HepG2 (cell line): Measurements from ENCODE around the gene PRM3. TPM values are rescaled to one million over a fixed set of nuclear protein-coding genes. Genes with fewer than 3 reads are reported as not detected.

Experiments
- HNRNPH1 ChIP-seq: fragments of 200-400 bp; formaldehyde crosslinking; optimal IDR thresholded peaks from 2 replicates; pipeline ENCODE3; 2017; ENCODE audit warnings: mild to moderate bottlenecking, low read depth, low read length
- JUN ChIP-seq: sonication (generic); formaldehyde crosslinking; IDR thresholded peaks from 2 replicates; pipeline ENCODE4 v1.4.0; 2020; ENCODE audit warnings: mild to moderate bottlenecking, missing genetic modification reagents
- KDM4B ChIP-seq: sonication (generic); formaldehyde crosslinking; IDR thresholded peaks from 2 replicates; pipeline ENCODE4 v1.4.0; 2020; ENCODE audit warnings: missing genetic modification reagents
- LCORL ChIP-seq, 2 experiments: fragments of 450-650 bp in 1 of 2; sonication (generic) in 1 of 2; formaldehyde crosslinking in 1 of 2; IDR thresholded peaks; 2 replicates each; pipeline versions ENCODE4 v1.5.0 to v1.6.1; 2017 to 2020; ENCODE audit warnings: antibody characterized with exemption in 1 of 2, missing genetic modification reagents in 1 of 2
- PCBP1 ChIP-seq: fragments of 200-400 bp; formaldehyde crosslinking; IDR thresholded peaks from 2 replicates; pipeline ENCODE4 v1.6.1; 2017; ENCODE audit warnings: mild to moderate bottlenecking, low read depth, low read length, borderline replicate concordance
- PPARG ChIP-seq: conservative IDR thresholded peaks from 2 replicates; pipeline ENCODE4 v1.6.1; 2016; ENCODE audit warnings: missing biosample characterization, missing genetic modification reagents
- PTBP1 ChIP-seq: fragments of 200-400 bp; formaldehyde crosslinking; IDR thresholded peaks from 2 replicates; pipeline ENCODE4 v1.6.1; 2018; ENCODE audit warnings: low read length, low read depth; ENCODE audit not compliant: poor library complexity, severe bottlenecking
- SMARCC2 ChIP-seq: fragments of 450-650 bp; IDR thresholded peaks from 2 replicates; pipeline ENCODE4 v1.6.1; 2017; ENCODE audit warnings: antibody characterized with exemption, mild to moderate bottlenecking
- ZNF138 ChIP-seq: sonication (generic); formaldehyde crosslinking; IDR thresholded peaks from 2 replicates; pipeline ENCODE4 v1.5.0; 2020; ENCODE audit warnings: mild to moderate bottlenecking, low read depth, missing genetic modification reagents
- ZNF441 ChIP-seq: sonication (generic); formaldehyde crosslinking; IDR thresholded peaks from 2 replicates; pipeline ENCODE4 v1.7.0; 2021; ENCODE audit warnings: missing genetic modification reagents, borderline replicate concordance
- ZNF644 ChIP-seq: IDR thresholded peaks from 2 replicates; pipeline ENCODE4 v1.6.1; 2016; ENCODE audit warnings: low read depth
- polyA plus RNA-seq, 8 experiments: library from polyadenylated mRNA; depleted of rRNA in 3 of 8; stranded (reverse) in 7 of 8; unstranded in 1 of 8; fragments of >200 nt; fragmentation: Illumina TruSeq in 4 of 8; extraction: Trizol in 4 of 8; gene quantifications; 2 replicates each; pipeline versions ENCODE4 v1.2.1 to v1.2.3, GENCODE V29; 2011 to 2016; ENCODE audit warnings: low read depth in 4 of 8, missing spikeins in 1 of 8, mixed read lengths in 1 of 8; ENCODE audit not compliant: insufficient read depth in 1 of 8
- total RNA-seq, 5 experiments: library from RNA; depleted of rRNA; stranded (reverse); fragments of >200 nt; fragmentation: Illumina TruSeq; extraction: Trizol; gene quantifications; 2 replicates each; pipeline ENCODE4 v1.2.3, GENCODE V29; 2016; ENCODE audit warnings: low read depth in 1 of 5
- TF ChIP-seq, protein P1 (sequence below): IDR thresholded peaks from 2 replicates; pipeline ENCODE4 v1.6.1; 2018; ENCODE audit warnings: missing genetic modification reagents
- TF ChIP-seq, protein P2 (sequence below): sonication (generic); formaldehyde crosslinking; IDR thresholded peaks from 2 replicates; pipeline ENCODE4 v1.4.0; 2020; ENCODE audit warnings: missing genetic modification reagents
- TF ChIP-seq, protein P3 (sequence below): IDR thresholded peaks from 2 replicates; pipeline ENCODE4 v1.6.1; 2016; ENCODE audit warnings: missing compliant biosample characterization, missing genetic modification reagents, borderline replicate concordance
- TF ChIP-seq, protein P4 (sequence below): IDR thresholded peaks from 2 replicates; pipeline ENCODE4 v1.6.1; 2016
- TF ChIP-seq, protein P5 (sequence below): sonication (generic); formaldehyde crosslinking; IDR thresholded peaks from 2 replicates; pipeline ENCODE4 v1.4.0; 2020; ENCODE audit warnings: missing genetic modification reagents

PRM3 gene
- total and polyA plus RNA-seq, 2 of the 13 experiments (the other 11 are each of a cell fraction or from before 2014, with no cell fraction given): not detected

DNA sequence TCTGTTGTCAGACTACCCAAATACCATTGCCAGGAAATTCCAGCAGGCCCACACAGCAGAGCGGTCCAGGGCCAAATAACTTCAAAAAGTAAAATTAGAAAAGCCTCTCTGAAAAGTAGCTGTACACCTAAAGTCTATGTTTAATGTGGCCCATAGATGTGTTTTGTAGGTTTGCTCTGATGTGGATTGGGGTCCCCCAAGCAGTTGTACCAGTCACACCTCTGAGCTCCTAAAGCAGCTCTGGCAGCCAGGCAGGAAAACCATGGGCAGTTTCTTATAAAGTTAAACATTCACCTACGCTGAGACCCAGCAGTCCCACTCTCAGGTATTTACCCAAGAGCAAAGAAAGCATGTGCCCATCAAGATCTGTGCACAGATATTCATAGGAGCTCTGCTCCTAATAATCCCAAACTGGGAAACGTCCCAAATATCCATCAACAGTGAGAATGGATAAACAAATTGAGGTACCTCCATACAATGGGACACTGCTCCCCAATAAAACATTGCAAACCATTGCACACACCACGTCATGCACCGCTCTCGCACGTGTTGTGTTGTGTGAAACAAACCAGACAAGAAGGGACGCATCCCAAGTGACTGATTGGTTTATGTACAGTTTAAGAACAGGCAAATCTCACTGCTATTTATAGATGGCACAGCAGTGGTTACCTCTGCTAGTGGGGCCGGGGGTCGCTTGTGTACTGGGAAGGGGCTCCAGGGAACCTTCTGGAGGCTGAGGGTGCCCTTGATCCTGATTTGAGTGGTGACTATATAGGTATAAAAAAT is 23.5 kb upstream of the PRM3 start (continued):
- TF ChIP-seq, protein P1, sequence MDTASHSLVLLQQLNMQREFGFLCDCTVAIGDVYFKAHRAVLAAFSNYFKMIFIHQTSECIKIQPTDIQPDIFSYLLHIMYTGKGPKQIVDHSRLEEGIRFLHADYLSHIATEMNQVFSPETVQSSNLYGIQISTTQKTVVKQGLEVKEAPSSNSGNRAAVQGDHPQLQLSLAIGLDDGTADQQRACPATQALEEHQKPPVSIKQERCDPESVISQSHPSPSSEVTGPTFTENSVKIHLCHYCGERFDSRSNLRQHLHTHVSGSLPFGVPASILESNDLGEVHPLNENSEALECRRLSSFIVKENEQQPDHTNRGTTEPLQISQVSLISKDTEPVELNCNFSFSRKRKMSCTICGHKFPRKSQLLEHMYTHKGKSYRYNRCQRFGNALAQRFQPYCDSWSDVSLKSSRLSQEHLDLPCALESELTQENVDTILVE (CRISPR knock-in tag): peak; percentile 27; the same call in 1 of the 2 replicates
- TF ChIP-seq JUN (CRISPR knock-in tag) (peak; percentile 65), KDM4B (CRISPR knock-in tag) (peak; percentile 85; the same call in 1 of the 2 replicates), PPARG (CRISPR knock-in tag) (peak; percentile 65), SMARCC2 (no peak; the same call in 1 of the 2 replicates), HNRNPH1 (no peak), PCBP1 (no peak), ZNF138 (CRISPR knock-in tag) (peak; percentile 66; the same call in 1 of the 2 replicates), PTBP1 (no peak), ZNF644 (CRISPR knock-in tag) (peak; percentile 38; the same call in 1 of the 2 replicates), LCORL (IDR thresholded peaks at IDR 0.05) (no peak), LCORL (CRISPR knock-in tag; IDR thresholded peaks at IDR 0.05) (peak; percentile 78; the same call in 1 of the 2 replicates), ZNF441 (peak; percentile 40; the same call in 1 of the 2 replicates)
- TF ChIP-seq, protein P2, sequence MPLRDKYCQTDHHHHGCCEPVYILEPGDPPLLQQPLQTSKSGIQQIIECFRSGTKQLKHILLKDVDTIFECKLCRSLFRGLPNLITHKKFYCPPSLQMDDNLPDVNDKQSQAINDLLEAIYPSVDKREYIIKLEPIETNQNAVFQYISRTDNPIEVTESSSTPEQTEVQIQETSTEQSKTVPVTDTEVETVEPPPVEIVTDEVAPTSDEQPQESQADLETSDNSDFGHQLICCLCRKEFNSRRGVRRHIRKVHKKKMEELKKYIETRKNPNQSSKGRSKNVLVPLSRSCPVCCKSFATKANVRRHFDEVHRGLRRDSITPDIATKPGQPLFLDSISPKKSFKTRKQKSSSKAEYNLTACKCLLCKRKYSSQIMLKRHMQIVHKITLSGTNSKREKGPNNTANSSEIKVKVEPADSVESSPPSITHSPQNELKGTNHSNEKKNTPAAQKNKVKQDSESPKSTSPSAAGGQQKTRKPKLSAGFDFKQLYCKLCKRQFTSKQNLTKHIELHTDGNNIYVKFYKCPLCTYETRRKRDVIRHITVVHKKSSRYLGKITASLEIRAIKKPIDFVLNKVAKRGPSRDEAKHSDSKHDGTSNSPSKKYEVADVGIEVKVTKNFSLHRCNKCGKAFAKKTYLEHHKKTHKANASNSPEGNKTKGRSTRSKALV (CRISPR knock-in tag): no peak; the same call in none of the 2 replicates
- TF ChIP-seq, protein P3, sequence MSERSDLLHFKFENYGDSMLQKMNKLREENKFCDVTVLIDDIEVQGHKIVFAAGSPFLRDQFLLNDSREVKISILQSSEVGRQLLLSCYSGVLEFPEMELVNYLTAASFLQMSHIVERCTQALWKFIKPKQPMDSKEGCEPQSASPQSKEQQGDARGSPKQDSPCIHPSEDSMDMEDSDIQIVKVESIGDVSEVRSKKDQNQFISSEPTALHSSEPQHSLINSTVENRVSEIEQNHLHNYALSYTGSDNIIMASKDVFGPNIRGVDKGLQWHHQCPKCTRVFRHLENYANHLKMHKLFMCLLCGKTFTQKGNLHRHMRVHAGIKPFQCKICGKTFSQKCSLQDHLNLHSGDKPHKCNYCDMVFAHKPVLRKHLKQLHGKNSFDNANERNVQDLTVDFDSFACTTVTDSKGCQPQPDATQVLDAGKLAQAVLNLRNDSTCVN (CRISPR knock-in tag): no peak
- TF ChIP-seq, protein P4, sequence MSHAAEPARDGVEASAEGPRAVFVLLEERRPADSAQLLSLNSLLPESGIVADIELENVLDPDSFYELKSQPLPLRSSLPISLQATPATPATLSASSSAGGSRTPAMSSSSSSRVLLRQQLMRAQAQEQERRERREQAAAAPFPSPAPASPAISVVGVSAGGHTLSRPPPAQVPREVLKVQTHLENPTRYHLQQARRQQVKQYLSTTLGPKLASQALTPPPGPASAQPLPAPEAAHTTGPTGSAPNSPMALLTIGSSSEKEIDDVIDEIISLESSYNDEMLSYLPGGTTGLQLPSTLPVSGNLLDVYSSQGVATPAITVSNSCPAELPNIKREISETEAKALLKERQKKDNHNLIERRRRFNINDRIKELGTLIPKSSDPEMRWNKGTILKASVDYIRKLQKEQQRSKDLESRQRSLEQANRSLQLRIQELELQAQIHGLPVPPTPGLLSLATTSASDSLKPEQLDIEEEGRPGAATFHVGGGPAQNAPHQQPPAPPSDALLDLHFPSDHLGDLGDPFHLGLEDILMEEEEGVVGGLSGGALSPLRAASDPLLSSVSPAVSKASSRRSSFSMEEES: peak; percentile 67
- TF ChIP-seq, protein P5, sequence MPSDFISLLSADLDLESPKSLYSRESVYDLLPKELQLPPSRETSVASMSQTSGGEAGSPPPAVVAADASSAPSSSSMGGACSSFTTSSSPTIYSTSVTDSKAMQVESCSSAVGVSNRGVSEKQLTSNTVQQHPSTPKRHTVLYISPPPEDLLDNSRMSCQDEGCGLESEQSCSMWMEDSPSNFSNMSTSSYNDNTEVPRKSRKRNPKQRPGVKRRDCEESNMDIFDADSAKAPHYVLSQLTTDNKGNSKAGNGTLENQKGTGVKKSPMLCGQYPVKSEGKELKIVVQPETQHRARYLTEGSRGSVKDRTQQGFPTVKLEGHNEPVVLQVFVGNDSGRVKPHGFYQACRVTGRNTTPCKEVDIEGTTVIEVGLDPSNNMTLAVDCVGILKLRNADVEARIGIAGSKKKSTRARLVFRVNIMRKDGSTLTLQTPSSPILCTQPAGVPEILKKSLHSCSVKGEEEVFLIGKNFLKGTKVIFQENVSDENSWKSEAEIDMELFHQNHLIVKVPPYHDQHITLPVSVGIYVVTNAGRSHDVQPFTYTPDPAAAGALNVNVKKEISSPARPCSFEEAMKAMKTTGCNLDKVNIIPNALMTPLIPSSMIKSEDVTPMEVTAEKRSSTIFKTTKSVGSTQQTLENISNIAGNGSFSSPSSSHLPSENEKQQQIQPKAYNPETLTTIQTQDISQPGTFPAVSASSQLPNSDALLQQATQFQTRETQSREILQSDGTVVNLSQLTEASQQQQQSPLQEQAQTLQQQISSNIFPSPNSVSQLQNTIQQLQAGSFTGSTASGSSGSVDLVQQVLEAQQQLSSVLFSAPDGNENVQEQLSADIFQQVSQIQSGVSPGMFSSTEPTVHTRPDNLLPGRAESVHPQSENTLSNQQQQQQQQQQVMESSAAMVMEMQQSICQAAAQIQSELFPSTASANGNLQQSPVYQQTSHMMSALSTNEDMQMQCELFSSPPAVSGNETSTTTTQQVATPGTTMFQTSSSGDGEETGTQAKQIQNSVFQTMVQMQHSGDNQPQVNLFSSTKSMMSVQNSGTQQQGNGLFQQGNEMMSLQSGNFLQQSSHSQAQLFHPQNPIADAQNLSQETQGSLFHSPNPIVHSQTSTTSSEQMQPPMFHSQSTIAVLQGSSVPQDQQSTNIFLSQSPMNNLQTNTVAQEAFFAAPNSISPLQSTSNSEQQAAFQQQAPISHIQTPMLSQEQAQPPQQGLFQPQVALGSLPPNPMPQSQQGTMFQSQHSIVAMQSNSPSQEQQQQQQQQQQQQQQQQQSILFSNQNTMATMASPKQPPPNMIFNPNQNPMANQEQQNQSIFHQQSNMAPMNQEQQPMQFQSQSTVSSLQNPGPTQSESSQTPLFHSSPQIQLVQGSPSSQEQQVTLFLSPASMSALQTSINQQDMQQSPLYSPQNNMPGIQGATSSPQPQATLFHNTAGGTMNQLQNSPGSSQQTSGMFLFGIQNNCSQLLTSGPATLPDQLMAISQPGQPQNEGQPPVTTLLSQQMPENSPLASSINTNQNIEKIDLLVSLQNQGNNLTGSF (CRISPR knock-in tag): no peak; the same call in 1 of the 2 replicates
